GM23338 (cell line): ENCODE results near the gene NXPH2. TPM values are rescaled to one million over a fixed set of nuclear protein-coding genes. Genes with fewer than 3 reads are reported as not detected.

Experiments used
- ATAC-seq: fragments of 200-7000 bp; cut with Tn5 transposase; 3 replicates; pipeline ENCODE4 v1.9.1; 2020
- DNase-seq: peaks from one replicate; pipeline ENCODE4 v3.0.0-alpha.2; 2015; ENCODE audit warnings: low spot score
- H2AFZ ChIP-seq: fragments of 200-600 bp; sonication (generic); 2 replicates; pipeline ENCODE4 v1.8.0; 2016; ENCODE audit warnings: antibody characterized with exemption, mild to moderate bottlenecking, moderate library complexity
- H3F3A ChIP-seq: fragments of 200-600 bp; sonication (generic); replicated peaks from 2 replicates; pipeline ENCODE4 v1.8.0; 2017; ENCODE audit warnings: antibody characterized with exemption, mixed run types, low read depth
- H3K27ac ChIP-seq: fragments of 200-600 bp; sonication (generic); 2 replicates; pipeline ENCODE4 v1.6.1; 2016; ENCODE audit warnings: low read depth
- H3K27me3 ChIP-seq: fragments of 200-600 bp; sonication (generic); 2 replicates; pipeline ENCODE4 v1.8.0; 2016; ENCODE audit warnings: mild to moderate bottlenecking, mixed run types, moderate library complexity; ENCODE audit not compliant: insufficient read depth
- H3K36me3 ChIP-seq: fragments of 200-600 bp; sonication (generic); 2 replicates; pipeline ENCODE4 v1.8.0; 2016; ENCODE audit warnings: mild to moderate bottlenecking; ENCODE audit not compliant: insufficient read depth
- H3K4me1 ChIP-seq: fragments of 200-600 bp; sonication (generic); 2 replicates; pipeline ENCODE4 v1.8.0; 2016; ENCODE audit warnings: mild to moderate bottlenecking, moderate library complexity; ENCODE audit not compliant: insufficient read depth
- H3K4me2 ChIP-seq: fragments of 200-600 bp; sonication (generic); 2 replicates; pipeline ENCODE4 v1.7.1; 2017; ENCODE audit warnings: mixed run types
- H3K4me3 ChIP-seq: fragments of 200-600 bp; sonication (generic); 2 replicates; pipeline ENCODE4 v1.6.1; 2016; ENCODE audit warnings: mixed run types
- H3K79me2 ChIP-seq: fragments of 200-600 bp; sonication (generic); replicated peaks from 2 replicates; pipeline ENCODE4 v1.8.0; 2017; ENCODE audit warnings: mild to moderate bottlenecking; ENCODE audit not compliant: insufficient read depth
- H3K9me2 ChIP-seq: fragments of 200-600 bp; sonication (generic); 2 replicates; pipeline ENCODE4 v1.8.0; 2017; ENCODE audit not compliant: insufficient read depth
- H4K20me1 ChIP-seq: fragments of 200-600 bp; sonication (generic); replicated peaks from 2 replicates; pipeline ENCODE4 v1.8.0; 2017; ENCODE audit warnings: mild to moderate bottlenecking; ENCODE audit not compliant: insufficient read depth
- H3K27ac Mint-ChIP-seq: 2 replicates; pipeline ENCODE4 v1.8.0; 2020; ENCODE audit warnings: inconsistent platforms, mild to moderate bottlenecking, moderate library complexity, mixed read lengths
- H3K27me3 Mint-ChIP-seq: 3 replicates; pipeline ENCODE4 v1.8.0; 2022; ENCODE audit warnings: low read depth, mild to moderate bottlenecking, moderate library complexity, mixed read lengths, inconsistent platforms; ENCODE audit not compliant: insufficient read depth, poor library complexity
- H3K36me3 Mint-ChIP-seq: 3 replicates; pipeline ENCODE4 v1.8.0; 2021; ENCODE audit warnings: low read depth, mild to moderate bottlenecking, inconsistent platforms, moderate library complexity, mixed read lengths
- H3K4me1 Mint-ChIP-seq: 3 replicates; pipeline ENCODE4 v1.8.0; 2020; ENCODE audit warnings: mild to moderate bottlenecking, inconsistent platforms, mixed read lengths
- H3K4me3 Mint-ChIP-seq: 3 replicates; pipeline ENCODE4 v1.8.0; 2021; ENCODE audit warnings: moderate library complexity, mild to moderate bottlenecking, inconsistent platforms, mixed read lengths
- H3K9me3 Mint-ChIP-seq: 3 replicates; pipeline ENCODE4 v1.8.0; 2020; ENCODE audit warnings: moderate library complexity, mild to moderate bottlenecking, inconsistent platforms, mixed read lengths
- ETS1 ChIP-seq: IDR thresholded peaks from 2 replicates; pipeline ENCODE4 v1.6.1; 2016; ENCODE audit warnings: antibody characterized with exemption
- EZH2phosphoT487 ChIP-seq: fragments of 200-600 bp; sonication (generic); IDR thresholded peaks from one replicate; pipeline ENCODE4 v1.8.1; 2018; ENCODE audit warnings: antibody characterized with exemption; ENCODE audit not compliant: unreplicated experiment
- JUNB ChIP-seq: IDR thresholded peaks from one replicate; pipeline ENCODE4 v1.6.1; 2016; ENCODE audit warnings: antibody characterized with exemption; ENCODE audit not compliant: unreplicated experiment
- NANOG ChIP-seq: IDR thresholded peaks from 2 replicates; pipeline ENCODE4 v1.6.1; 2016; ENCODE audit warnings: antibody characterized with exemption, borderline replicate concordance
- POLR2AphosphoS5 ChIP-seq: IDR thresholded peaks from 2 replicates; pipeline ENCODE4 v1.6.1; 2016; ENCODE audit warnings: antibody characterized with exemption, low read depth
- STAT1 ChIP-seq: IDR thresholded peaks from one replicate; pipeline ENCODE4 v1.6.1; 2016; ENCODE audit warnings: antibody characterized with exemption; ENCODE audit not compliant: unreplicated experiment
- ZNF114 ChIP-seq: fragments of 250-450 bp; sonication (Bioruptor Pico); IDR thresholded peaks from 2 replicates; pipeline ENCODE4 v1.5.0; 2020; ENCODE audit warnings: mild to moderate bottlenecking, moderate library complexity
- ZNF462 ChIP-seq: fragments of 250-450 bp; sonication (Bioruptor Pico); IDR thresholded peaks from 2 replicates; pipeline ENCODE4 v1.5.0; 2020; ENCODE audit warnings: mild to moderate bottlenecking, moderate library complexity
- polyA plus RNA-seq: library from polyadenylated mRNA; unstranded; fragments of >200 nt; fragmentation: Nextera tagmentation; extraction: Ambion mirVana; gene quantifications from 2 replicates; pipeline ENCODE4 v1.2.1, GENCODE V29; 2016
- total RNA-seq: library from RNA; depleted of rRNA; stranded (reverse); fragments of >200 nt; shearing (Covaris generic); gene quantifications from 2 replicates; pipeline ENCODE4 v1.2.3, GENCODE V29; 2014
- TF ChIP-seq, protein P1 (sequence below), 2 experiments: fragments of 200-600 bp in 1 of 2; sonication (generic) in 1 of 2; conservative IDR thresholded peaks; 2 replicates each; pipeline versions ENCODE4 v1.5.1 to v1.6.1; 2016 to 2017; ENCODE audit warnings: antibody characterized with exemption in 2 of 2, low read depth in 2 of 2, mild to moderate bottlenecking in 2 of 2, moderate library complexity in 1 of 2
- TF ChIP-seq, protein P2 (sequence below): IDR thresholded peaks from one replicate; pipeline ENCODE4 v1.6.1; 2018; ENCODE audit warnings: antibody characterized with exemption; ENCODE audit not compliant: unreplicated experiment

Gene NXPH2
- total and polyA plus RNA-seq, 2 experiments from 2014 or later, result 2.7 to 8.3 TPM

DNA sequence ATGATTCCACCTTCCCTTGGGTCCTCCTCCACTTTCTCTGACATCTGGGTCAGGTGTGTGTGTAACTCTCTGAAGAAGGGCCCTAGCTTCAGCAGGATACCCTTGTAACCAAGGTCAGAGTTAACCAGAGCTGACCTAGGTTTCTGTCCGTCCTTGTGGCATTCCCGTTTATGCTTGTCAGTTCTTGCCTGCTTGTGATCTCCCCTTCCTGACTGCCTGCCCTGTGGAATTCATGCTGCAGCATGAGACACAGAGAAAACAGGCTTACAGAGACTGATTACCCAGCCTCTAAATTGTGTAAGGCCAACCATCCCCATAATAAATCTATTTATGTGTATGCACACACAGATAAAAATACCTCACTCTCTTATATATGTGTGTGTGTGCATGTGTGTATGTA is 22.8 kb downstream of the NXPH2 start:
- Histone ChIP-seq H3K27ac (no peak overlapping the region), H3K9me2 (no peaks in the 10 kb centered on the region), H3K79me2 (peaks cover 23% of the 10 kb centered on the region), H2AFZ (no peak overlapping the region), H4K20me1 (no peaks in the 10 kb centered on the region), H3K36me3 (no peaks in the 10 kb centered on the region), H3F3A (no peaks in the 10 kb centered on the region), H3K4me3 (no peak overlapping the region), H3K4me1 (peaks cover 20% of the 10 kb centered on the region), H3K27me3 (no peaks in the 10 kb centered on the region), H3K4me2 (no peak overlapping the region)
- Mint-ChIP-seq H3K4me1 (peaks cover 21% of the 10 kb centered on the region), H3K27ac (no peak overlapping the region), H3K9me3 (no peaks in the 10 kb centered on the region; the same call in 2 of the 3 replicates), H3K4me3 (no peak overlapping the region), H3K36me3 (peaks cover 8% of the 10 kb centered on the region; the same call in 2 of the 3 replicates), H3K27me3 (peaks cover 7% of the 10 kb centered on the region)
- no peak for ATAC-seq
- TF ChIP-seq NANOG (no peak), POLR2AphosphoS5 (no peak), EZH2phosphoT487 (no peak), STAT1 (no peak), ETS1 (no peak), ZNF114 (CRISPR knock-in tag) (no peak), JUNB (no peak), ZNF462 (CRISPR knock-in tag) (no peak)
- TF ChIP-seq, protein P1, sequence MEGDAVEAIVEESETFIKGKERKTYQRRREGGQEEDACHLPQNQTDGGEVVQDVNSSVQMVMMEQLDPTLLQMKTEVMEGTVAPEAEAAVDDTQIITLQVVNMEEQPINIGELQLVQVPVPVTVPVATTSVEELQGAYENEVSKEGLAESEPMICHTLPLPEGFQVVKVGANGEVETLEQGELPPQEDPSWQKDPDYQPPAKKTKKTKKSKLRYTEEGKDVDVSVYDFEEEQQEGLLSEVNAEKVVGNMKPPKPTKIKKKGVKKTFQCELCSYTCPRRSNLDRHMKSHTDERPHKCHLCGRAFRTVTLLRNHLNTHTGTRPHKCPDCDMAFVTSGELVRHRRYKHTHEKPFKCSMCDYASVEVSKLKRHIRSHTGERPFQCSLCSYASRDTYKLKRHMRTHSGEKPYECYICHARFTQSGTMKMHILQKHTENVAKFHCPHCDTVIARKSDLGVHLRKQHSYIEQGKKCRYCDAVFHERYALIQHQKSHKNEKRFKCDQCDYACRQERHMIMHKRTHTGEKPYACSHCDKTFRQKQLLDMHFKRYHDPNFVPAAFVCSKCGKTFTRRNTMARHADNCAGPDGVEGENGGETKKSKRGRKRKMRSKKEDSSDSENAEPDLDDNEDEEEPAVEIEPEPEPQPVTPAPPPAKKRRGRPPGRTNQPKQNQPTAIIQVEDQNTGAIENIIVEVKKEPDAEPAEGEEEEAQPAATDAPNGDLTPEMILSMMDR (conservative IDR thresholded peaks at IDR 0.05; ENCODE audit: low read depth in 2 of 2), result no peak
- TF ChIP-seq, protein P2, sequence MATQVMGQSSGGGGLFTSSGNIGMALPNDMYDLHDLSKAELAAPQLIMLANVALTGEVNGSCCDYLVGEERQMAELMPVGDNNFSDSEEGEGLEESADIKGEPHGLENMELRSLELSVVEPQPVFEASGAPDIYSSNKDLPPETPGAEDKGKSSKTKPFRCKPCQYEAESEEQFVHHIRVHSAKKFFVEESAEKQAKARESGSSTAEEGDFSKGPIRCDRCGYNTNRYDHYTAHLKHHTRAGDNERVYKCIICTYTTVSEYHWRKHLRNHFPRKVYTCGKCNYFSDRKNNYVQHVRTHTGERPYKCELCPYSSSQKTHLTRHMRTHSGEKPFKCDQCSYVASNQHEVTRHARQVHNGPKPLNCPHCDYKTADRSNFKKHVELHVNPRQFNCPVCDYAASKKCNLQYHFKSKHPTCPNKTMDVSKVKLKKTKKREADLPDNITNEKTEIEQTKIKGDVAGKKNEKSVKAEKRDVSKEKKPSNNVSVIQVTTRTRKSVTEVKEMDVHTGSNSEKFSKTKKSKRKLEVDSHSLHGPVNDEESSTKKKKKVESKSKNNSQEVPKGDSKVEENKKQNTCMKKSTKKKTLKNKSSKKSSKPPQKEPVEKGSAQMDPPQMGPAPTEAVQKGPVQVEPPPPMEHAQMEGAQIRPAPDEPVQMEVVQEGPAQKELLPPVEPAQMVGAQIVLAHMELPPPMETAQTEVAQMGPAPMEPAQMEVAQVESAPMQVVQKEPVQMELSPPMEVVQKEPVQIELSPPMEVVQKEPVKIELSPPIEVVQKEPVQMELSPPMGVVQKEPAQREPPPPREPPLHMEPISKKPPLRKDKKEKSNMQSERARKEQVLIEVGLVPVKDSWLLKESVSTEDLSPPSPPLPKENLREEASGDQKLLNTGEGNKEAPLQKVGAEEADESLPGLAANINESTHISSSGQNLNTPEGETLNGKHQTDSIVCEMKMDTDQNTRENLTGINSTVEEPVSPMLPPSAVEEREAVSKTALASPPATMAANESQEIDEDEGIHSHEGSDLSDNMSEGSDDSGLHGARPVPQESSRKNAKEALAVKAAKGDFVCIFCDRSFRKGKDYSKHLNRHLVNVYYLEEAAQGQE, result no peak
- DNase-seq, result no peak
